Measurements from ENCODE around the gene SIAH1.
"Not testable (repeated sequence)": the region's sequence is repeated elsewhere in the genome, so short reads cannot be mapped to it uniquely, and the experiment has no call there.

The SIAH1 gene

DNA sequence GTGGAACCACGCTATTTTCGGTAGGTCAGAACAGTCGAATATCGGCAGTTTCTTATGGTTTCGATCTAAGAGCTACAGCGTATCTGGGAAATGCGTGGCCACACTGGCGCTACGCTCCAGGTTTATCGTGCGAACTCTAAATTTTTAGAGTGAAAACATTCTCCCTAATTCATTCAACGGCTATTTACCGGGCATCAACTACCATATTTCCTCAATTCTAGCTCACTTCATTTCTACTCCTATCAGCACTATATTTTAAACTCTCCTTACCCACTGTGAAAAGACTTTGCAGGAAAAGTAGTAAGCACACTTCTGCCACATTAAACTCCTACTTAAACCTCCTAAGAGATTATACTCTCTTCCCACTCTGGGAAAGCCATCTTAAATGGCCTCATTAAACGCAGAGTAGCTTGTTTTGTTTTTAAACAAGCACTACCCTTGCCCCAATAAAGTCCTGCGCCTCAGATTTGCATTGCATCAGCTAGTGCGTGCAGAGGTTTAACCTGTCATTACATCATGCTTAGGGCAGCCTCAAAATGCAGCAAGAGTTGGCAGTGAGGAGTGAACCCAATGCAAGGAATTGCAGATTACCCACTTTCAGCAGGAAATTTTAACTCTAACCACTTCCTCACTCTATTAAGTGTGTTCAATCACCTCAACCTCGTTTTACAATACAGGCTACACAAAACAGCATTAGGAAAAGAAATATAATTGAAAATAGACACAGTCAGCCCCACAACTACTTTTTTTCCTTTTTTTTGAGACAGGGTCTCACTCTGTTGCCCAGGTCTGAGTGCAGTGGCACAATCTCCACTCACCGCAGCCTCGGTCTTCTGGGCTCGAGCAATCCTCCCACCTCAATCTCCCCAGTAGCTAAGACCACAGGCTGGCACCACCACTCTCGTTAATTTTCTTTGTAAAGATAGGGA is 18.8 kb downstream of the SIAH1 start:
- peak; percentile 64 for DNase-seq

- DNase-seq = peak; percentile 76
Observed at GRCh38 chr16:48365601-48366164, 19.5 kb downstream of the SIAH1 start.

- DNase-seq = no peak
Observed at GRCh38 chr16:48365025-48365600, 20.1 kb downstream of the SIAH1 start.

DNA sequence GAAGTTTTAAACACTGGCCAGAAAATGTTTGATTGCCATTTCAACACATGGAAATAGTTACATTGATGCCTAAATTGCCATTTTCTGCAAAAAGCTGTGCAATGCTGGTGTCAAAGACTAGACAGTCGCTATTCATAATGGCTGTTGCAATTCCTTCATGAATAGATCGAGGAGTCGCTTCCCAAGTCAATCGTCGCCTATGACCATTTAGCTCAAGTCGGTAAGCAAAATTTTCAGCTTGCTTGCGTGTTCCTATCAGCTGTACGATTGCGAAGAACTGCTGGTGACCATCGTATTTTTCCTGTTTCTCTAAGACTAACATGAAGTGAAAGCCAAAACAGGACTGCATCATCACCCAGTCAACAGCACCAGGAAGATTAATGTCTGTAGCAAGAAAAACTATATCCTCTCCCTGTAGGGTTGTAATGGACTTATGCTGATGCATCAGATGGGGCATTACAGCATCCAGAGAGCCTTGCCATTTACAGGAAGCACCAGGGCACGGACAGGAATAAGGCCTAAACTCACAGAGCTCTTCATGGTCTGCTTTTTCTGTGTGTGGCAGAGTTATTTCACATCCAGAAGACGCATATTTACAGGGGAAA is 23.6 kb downstream of the SIAH1 start:
- DNase-seq = peak; percentile 34

- no peak for DNase-seq
Observed at GRCh38 chr16:48361012-48361411, 24.2 kb downstream of the SIAH1 start.

DNA sequence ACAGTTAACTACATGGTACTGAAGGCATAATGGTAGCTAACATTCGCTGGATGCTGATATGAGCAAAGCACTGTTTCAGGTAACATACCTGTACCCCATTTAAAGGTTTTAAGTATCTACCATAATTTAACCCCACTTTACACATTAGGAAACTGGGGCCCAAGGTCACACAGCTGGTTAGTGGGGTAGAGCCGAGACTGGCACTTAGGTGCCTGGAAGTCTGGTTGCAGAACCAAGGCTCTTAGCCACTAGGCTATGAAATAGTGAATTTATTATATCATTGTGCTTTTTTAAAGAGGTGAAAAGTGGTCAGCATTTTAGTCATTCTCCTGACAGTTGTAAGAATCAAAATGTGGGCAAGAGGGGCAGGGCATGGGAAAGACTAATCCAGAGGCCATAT is 25.2 kb downstream of the SIAH1 start:
- DNase-seq = no peak

GRCh38 chr16:48358419-48358818 is 26.8 kb downstream of the SIAH1 start:
- DNase-seq = no peak

DNA sequence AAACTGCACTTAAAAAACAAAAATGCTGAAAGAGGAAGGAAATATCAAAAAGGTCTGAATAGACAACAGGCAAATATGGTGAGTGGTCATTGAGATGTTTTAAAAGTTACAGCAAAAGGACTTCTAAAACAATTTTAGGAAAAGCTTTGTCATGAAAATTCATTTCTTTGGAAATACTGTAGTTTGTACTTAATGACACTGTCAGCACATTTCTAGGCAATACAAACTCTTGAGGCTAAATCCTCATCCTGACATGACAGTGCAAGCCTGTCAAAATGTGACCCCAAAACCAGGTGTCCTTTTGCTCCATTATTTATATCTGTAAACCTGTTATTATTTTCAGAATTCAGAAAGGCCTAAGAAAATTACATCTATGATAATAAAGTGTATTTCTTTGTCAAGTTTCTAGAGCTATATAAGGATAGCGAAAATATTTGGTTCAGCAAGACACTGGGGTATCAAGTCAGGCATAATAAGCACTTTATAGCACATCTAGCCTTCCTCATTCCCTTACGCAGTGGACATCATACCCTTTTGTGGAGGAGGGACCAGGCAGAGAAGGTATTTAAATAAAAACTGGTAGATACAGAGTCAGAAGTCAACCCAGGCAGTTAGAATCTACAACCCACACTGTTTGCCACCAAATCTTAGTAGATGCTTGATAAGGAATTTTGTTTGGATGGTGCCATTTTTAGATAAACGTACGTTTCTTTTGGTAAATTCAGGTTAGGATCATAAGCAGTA is 28.4 kb downstream of the SIAH1 start:
- no peak for DNase-seq

DNA sequence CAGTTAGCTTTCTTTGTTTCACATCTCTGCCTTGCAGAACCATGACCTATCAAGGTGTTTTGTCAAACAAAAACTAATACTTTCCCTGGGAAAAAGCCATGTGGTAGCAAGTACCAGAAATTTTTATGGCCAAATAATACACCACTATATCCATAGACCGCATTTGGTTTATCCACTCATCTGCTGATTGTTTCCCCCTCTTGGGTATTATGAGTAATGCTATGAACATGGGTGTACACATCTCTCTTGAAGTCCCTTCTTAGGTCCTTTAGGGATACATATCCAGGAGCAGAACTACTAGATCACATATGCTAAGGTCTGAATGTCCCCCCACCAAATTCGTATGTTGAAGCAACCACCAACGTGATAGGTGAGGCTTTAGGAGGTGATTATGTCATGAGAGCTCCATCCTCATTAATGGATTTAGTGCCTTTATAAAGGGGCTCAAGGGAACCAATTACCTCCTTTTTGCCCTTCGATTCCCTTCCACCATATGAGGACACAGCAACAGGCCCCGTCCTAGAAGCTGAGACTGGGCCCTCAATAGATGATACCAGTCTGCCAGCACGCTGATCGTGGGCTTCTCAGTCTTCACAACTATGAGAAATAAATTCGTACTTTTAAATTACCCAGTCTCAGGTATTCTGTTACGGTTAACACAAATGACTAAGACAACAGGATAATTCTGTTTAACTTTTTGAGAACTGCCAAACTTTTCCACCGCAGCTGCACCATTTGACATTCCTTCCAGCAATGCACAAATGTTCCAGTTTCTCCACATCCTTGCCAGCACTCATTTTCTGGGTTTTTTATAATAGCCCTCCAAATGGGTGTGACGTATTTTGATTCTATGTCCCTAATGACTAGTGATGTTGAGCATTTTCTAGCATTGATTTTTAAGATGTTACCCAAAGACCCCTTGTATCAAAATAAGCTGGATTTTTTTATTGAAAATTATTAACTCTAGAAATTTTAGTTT is 30.0 kb downstream of the SIAH1 start:
- DNase-seq = no peak

- not testable (repeated sequence) for DNase-seq
Observed at GRCh38 chr16:48354385-48354784, 30.8 kb downstream of the SIAH1 start.

DNA sequence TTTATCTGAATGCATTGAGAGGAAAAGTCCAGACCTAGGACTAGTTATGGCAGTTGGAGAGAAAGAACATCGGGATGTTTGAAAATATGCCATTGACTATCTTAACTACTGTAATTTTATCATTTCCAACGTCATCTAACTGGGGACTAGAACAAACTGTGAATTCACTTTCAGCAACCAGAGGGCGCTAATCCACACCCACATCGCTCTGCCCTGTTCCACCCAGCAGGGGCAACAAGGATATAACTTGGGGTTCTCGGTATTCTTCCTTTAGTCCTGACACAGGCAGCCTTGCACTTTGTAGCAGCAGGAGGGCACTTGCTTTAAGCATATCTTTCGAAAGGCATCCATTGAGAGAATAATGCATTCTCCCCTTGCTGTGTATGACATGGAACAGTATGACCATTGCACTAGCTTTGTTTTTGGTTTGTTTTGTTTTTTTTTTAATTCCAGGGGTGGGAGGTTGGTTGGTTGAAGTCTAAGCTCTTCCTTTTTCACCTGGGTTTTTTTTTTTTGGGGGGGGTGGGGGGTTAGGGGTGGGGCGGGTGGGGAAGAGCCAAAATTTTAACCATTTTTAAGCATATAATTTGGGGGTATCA is 31.5 kb downstream of the SIAH1 start:
- DNase-seq = peak; percentile 73

- no peak for DNase-seq
Observed at GRCh38 chr16:48352648-48353390, 32.4 kb downstream of the SIAH1 start.

- DNase-seq = no peak
Observed at GRCh38 chr16:48350736-48351135, 34.5 kb downstream of the SIAH1 start.

DNA sequence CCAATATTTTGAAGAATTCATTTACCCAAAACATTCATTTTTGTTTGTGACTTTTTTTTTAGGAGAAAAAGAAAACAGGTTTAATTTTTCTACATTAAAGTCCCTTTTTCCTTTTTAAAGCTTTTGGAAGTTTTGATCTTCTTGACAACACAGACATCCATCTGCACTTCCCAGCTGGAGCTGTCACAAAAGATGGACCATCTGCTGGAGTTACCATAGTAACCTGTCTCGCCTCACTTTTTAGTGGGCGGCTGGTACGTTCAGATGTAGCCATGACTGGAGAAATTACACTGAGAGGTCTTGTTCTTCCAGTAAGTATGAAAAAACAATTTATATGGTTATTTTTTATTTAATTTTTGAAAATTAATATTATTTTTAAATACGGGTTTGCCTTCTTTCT is 37.2 kb downstream of the SIAH1 start:
- DNase-seq = no peak

- no peak for DNase-seq
Observed at GRCh38 chr16:48347191-48347865, 37.9 kb downstream of the SIAH1 start.

GRCh38 chr16:48342591-48342990 is 42.6 kb downstream of the SIAH1 start:
- no peak for DNase-seq

GRCh38 chr16:48340054-48340453 is 45.2 kb downstream of the SIAH1 start:
- DNase-seq = no peak

DNA sequence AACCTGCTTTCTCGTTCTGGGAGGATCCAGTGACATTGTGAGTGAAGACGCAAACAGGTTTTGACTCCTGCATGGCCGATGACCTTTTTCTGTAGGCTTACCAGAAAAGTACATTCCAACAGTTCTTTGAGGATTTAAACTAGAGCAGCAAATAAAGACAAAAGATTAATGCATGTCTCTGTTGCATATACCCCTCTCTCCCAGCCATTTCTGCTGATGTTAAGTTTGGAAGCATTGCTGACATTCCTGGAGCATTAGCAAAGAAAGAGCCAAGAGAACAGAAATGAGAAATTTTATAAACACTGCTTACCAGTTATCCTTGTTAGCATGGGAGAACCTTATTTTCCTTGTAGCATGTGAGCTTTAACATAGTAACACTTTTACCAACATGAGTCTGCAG is 49.3 kb downstream of the SIAH1 start:
- DNase-seq = no peak

DNA sequence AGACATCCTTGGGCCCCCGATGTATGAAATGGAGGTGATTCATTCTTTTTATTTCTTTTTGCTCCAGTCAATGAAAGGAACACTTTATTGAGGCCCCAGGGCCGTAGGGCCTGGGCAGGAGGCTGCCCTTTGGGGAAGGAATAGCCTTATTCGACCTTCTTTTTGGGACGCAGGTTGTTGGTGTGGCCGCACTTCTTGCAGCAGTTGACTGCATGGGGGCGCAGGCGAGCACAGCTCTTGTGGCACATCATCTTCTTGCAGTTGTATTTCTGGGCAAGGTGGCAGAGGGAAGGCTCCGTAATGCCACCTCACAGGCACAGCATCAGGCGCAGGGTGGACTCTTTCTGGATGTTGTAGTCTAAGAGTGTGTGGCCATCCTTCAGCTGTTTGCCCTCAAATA is 50.9 kb downstream of the SIAH1 start:
- no peak for DNase-seq

DNA sequence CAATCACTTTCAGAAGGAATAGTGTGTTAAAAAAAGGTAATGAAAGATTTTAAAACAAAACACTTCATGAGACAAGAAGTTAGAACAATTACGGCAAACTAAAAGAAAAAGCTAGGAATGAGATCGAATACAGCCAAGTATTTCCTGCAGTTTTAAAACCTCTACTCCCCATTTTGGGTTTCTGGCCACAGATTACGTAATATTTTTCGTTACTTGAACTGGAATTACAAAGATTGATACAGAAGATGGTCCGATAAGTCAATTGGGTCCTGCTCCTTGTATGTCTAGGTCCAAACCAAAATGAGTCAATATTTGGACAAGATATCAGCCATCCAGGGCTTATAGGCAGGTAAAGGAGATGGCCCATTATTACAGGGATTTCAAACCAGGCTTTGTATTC is 52.2 kb downstream of the SIAH1 start:
- no peak for DNase-seq
